HG02884 (cell line): ENCODE results near the gene AAK1.

Experiments used
- ATAC-seq: cut with Tn5 transposase; IDR thresholded peaks from one replicate; pipeline ENCODE4 v1.9.1; 2021; ENCODE audit warnings: mild to moderate bottlenecking, moderate library complexity; ENCODE audit not compliant: unreplicated experiment

The AAK1 gene

GRCh38 chr2:69546646-69547045, 96.9 kb downstream of the AAK1 start:
- ATAC-seq, result no peak

GRCh38 chr2:69545477-69545932, 98.0 kb downstream of the AAK1 start:
- no peak for ATAC-seq

DNA sequence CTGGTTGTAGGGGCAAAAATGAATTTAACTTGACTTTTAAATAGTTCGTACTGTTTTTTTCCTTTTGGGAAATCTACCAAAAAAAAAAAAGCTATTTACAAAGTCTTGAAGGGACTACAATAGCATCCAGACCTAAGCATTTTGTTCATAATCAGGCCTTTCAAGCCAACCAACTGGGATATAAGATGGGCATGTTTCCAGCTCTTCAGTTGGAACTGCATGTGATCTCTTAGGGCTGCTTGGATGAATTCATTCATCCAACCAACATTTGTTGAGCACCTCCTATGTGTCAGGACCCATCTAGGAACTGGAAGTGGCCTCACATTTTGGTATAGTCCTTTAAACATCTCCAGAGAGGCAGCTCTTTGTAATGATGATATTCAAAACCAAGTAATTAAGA, 98.6 kb downstream of the AAK1 start:
- ATAC-seq, result no peak

GRCh38 chr2:69539549-69539908, 104.0 kb downstream of the AAK1 start:
- no peak for ATAC-seq

DNA sequence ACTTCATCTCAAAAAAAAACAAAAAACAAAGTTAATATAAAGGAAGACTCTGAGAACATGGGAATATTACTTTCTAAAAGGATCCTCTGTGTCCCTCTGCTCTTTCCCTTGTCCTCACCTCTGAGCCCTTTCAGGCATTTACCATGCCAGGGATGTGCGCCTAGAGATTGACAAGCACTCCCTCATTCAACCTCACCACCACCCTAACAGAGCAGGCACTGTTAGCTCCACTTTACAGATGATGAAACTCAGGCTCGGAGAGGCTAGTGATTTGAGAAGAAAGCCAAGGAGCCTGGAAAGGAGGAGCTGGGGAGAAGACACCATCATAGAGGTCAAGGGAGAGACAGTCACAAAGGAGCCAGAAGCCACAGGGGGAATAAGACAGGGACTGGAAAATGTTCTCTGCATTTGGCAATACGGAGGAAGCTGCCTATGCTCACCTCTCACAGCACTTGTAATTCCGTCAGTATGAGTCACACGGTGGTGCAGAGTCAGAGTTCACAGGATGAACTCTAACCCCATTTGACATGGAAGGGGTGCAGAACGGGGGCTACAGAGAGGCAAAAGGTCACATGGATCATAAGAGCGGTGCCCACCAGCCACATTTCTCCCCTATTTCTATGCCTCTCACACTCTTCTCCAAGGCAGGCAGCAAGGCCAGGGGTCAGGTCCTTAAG, 104.5 kb downstream of the AAK1 start:
- ATAC-seq, result no peak

GRCh38 chr2:69538249-69538648, 105.3 kb downstream of the AAK1 start:
- no peak for ATAC-seq

DNA sequence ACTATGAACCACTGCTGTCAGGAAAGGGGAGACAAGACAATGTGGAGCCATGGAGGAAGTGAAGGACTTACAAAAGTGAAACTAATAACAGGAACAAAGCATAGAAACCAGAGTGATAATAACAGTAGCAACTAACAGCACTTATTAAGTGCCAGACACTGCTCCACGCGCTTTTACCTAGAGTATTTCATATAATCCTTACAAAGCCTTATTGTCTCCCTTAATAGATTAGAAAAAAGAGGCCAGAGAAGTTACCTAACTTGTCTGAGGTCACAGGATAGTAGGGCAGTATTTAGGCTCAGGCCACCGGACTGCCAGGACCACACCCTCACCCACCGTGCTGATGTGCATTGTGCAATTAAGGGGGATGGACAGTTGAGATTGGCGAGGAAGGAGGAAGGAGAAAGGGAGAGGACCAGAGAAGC, 107.7 kb downstream of the AAK1 start:
- ATAC-seq, result no peak

GRCh38 chr2:69531186-69531585, 112.4 kb downstream of the AAK1 start:
- ATAC-seq, result no peak

GRCh38 chr2:69529480-69529879, 114.1 kb downstream of the AAK1 start:
- ATAC-seq, result no peak

DNA sequence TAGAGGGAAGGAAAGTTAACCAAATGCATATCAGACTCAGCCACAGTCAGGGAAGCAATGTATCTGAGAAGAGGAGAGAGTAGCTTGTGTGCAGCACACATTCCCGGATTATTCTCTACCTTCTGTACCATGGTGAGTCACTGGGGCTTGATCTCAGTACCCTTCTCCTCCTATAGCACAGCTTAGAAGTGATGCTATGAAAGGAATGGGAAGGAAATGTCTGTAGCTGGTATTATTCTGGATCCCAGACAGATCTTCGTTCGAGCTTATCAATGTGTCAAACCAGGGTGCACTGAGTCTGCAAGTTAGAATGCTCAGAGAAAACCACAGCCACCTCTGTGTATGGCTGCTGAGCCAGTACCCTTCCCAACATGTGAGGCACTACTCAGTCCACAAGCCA, 118.3 kb downstream of the AAK1 start:
- ATAC-seq, result no peak

DNA sequence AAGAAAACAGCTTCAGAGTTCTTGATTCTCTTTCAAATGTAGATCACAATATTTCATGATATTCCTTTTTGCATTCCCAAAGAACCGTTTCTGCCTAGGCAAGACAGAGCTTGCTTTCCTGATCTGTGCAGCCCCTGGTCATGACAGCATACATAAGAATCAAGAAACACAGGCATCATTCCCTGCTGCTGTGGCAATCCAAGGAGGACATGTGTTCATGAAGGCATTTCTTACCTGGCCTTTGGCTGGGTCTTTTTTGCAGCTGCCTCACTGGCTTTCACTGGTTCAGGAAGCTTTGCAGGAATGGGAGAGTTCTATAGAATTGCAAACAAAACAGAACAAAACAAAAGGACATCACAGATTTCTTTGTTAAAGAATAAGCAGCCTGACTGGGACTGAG, 118.7 kb downstream of the AAK1 start:
- no peak for ATAC-seq

DNA sequence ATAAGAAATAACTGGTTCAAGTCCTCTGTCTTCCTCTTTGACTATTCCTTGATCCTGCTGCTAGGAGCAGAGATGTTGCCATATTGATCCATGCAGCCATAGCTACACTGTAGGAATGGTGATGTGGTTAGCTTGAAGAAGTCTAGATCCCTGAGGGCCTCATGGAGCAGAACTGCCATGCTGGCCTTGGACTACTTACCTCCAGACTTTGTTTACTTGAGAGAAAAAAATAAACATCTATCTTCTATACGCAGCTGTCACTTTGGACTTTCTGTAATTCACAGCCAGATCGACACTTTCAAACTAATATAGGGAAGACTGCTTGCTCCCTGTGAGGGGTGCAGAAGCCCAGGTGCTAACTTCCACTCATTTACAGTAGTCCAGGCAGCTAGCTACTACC, 121.8 kb downstream of the AAK1 start:
- no peak for ATAC-seq

- ATAC-seq, result no peak
Observed at GRCh38 chr2:69518841-69519240, 124.7 kb downstream of the AAK1 start.

GRCh38 chr2:69517410-69517809, 126.1 kb downstream of the AAK1 start:
- ATAC-seq, result no peak

GRCh38 chr2:69514819-69515218, 128.7 kb downstream of the AAK1 start:
- no peak for ATAC-seq

DNA sequence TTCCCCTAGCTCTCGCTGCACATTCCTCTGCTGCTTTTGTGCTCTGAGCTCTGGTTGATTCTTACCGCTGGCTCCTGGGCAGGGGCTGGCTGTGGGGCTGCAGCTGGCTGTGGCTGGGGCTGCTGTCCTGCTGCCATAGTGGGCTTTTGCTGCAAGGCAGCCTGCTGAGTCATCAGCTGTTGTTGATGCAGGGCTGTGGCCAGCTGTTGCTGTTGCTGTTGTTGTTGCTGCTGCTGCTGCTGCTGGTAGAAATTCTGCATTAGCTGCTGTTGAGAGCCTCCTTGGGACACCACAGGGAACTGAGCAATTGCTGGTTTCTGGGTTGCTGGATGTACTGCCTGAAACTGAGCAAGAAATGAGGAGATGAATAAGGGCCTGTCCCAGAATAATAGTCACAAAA, 129.1 kb downstream of the AAK1 start:
- no peak for ATAC-seq

DNA sequence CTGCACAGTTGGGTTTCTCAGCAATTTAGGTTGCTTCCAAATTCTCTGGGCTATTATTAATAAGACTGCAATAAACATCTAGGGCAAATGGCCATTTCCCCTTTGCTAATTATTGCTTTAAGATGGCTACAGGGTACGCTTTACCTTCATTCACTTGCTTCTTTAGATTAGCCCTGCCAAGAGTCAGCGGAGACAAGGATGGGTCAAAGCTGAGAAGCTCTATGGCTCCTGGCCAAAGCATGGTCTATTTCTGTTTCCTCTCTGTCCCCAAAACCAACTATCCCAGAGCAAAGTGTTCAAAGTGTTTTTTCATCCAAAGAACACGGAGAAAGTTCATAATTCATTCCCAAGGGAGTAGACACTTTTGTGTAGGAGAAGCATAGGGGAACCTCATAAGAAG, 131.1 kb downstream of the AAK1 start:
- ATAC-seq, result no peak

DNA sequence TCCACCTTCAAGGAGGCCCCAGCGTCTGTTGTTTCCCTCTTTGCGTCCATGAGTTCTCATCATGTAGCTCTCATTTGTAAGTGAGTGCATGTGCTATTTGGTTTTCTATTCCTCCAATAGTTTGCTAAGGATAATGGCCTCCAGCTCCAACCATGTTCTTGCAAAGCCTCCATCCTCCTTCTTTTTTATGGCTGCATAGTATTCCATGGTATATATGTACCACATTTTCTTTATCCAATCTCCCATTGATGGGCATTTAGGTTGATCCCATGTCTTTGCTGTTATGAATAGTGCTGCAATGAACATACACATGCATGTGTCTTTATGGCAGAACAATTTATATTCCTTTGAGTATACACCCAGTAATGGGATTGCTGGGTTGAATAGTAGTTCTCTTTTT, 133.3 kb downstream of the AAK1 start:
- ATAC-seq, result no peak

GRCh38 chr2:69509750-69510140, 133.8 kb downstream of the AAK1 start:
- no peak for ATAC-seq

- no peak for ATAC-seq
Observed at GRCh38 chr2:69509011-69509749, 134.4 kb downstream of the AAK1 start.

DNA sequence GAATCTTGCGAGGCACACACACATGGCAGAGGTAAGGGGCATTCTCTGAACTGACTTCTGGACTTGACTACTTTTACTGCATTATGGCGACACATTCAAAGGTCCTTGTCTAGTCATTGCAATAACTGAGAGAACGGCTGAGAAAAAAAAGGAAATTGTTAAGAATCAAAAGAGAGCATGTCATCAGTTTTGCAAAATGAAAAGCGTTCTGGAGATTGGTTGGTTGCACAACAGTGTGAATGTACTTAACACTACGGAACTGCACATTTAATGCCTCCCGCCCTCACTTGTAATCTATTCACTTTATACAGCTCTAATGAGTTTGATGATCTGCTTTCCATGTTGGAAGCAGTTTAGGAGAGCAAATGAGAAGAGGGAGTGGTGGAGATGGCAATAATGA, 137.8 kb downstream of the AAK1 start:
- no peak for ATAC-seq

GRCh38 chr2:69501301-69501700, 142.2 kb downstream of the AAK1 start:
- ATAC-seq, result no peak

DNA sequence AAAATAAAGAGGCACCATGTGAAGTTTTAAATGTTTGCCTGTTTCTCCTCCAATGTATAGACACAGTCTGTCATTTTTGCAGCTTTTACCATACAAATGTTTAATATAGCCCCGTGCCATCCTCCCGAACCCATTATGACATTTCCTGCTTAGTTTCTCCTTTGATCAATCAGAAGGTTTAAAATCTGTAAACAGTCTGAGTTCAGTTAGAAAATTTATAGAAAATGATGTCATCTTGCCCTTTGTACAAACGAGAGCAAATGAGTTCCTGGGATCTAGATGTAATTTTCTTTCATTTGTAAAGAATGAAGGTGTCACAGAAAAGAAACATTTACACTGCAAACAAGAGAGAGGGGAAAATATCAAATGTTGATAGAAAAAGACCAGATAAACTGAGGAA, 143.6 kb downstream of the AAK1 start:
- ATAC-seq, result no peak
